Activated B cell treated with CpG ODN at 0.5 μM for 24 hours (primary cell): ENCODE measurements around the gene GATAD1. TPM values are rescaled to one million over a fixed set of nuclear protein-coding genes. Genes with fewer than 3 reads are reported as not detected.
"Not testable (repeated sequence)": the region's sequence is repeated elsewhere in the genome, so short reads cannot be mapped to it uniquely, and the experiment has no call there.

ENCODE experiments used
- ATAC-seq: fragments of 200-7000 bp; cut with Tn5 transposase; one replicate; pipeline ENCODE4 v1.10.0; 2021; ENCODE audit warnings: low read depth, mild to moderate bottlenecking, moderate library complexity
- CTCF ChIA-PET: fragments of 350-600 bp; sonication (Branson Sonifier 250); formaldehyde crosslinking; loops from one replicate; lab custom pipeline; 2021; ENCODE audit warnings: antibody characterized with exemption; lab: Charles Lee
- POLR2A ChIA-PET: fragments of 350-600 bp; sonication (Branson Sonifier 250); formaldehyde crosslinking; loops from one replicate; lab custom pipeline; 2021; ENCODE audit warnings: antibody characterized with exemption; lab: Charles Lee
- DNase-seq: peaks from one replicate; pipeline ENCODE4 v3.0.0; 2022
- H3K27ac Mint-ChIP-seq: one replicate; pipeline ENCODE4 v1.8.0; 2020; ENCODE audit warnings: mixed read lengths
- H3K27me3 Mint-ChIP-seq: one replicate; pipeline ENCODE4 v1.8.0; 2021; ENCODE audit warnings: mixed read lengths
- H3K36me3 Mint-ChIP-seq: one replicate; pipeline ENCODE4 v1.8.0; 2021; ENCODE audit warnings: low read depth, mixed read lengths
- H3K4me1 Mint-ChIP-seq: one replicate; pipeline ENCODE4 v1.8.0; 2021; ENCODE audit warnings: mixed read lengths
- H3K4me3 Mint-ChIP-seq: one replicate; pipeline ENCODE4 v1.8.0; 2020; ENCODE audit warnings: mild to moderate bottlenecking, mixed read lengths
- H3K9me3 Mint-ChIP-seq: one replicate; pipeline ENCODE4 v1.8.0; 2020; ENCODE audit warnings: mixed read lengths
- intact Hi-C: fragments of 100-400 bp; cut with micrococcal nuclease; formaldehyde crosslinking; loops from one replicate; pipeline ENCODE4 v1.15.1; 2024
- total RNA-seq: library from RNA; stranded (reverse); gene quantifications from 2 replicates; pipeline ENCODE4 v1.2.3, GENCODE V29; 2022
- TF ChIP-seq, protein P1 (sequence below): fragments of 200-600 bp; IDR thresholded peaks from one replicate; pipeline ENCODE4 v1.8.0; 2022; ENCODE audit warnings: antibody characterized with exemption, mild to moderate bottlenecking

GATAD1 gene
- total RNA-seq, 1 donor from 2014 or later = 36.2 TPM

DNA sequence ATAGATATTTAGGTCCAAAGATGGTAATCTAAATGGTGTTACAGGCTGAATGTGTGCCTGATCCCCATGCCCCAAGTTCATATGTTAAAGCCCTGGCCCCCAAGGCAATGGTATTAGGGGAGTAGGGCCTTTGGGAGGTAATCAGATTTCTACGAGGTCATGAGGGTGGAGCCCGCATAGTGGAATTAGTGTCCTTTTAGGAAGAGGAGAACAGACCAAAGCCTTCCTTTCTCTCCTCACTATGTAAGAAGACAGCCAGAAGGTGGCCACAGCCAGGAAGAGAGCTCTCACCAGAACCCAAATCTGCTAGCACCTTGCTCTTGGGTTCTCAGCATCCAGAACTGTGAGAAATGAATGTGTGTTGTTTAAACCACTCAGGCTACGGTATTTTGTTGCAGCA is 15.3 kb downstream of the GATAD1 start:
- no peak overlapping the region for H3K27ac Mint-ChIP-seq
- POLR2A ChIA-PET = no interaction called here
- ATAC-seq (no peak), DNase-seq (no peak)
- CTCF ChIA-PET = no interaction called here
- peaks cover 17% of the 10 kb centered on the region for H3K36me3 Mint-ChIP-seq
- intact Hi-C loops = no loop called here
- H3K4me1 Mint-ChIP-seq = no peaks in the 10 kb centered on the region
- no peaks in the 10 kb centered on the region for H3K27me3 Mint-ChIP-seq
- H3K4me3 Mint-ChIP-seq = no peak overlapping the region
- TF ChIP-seq, protein P1, sequence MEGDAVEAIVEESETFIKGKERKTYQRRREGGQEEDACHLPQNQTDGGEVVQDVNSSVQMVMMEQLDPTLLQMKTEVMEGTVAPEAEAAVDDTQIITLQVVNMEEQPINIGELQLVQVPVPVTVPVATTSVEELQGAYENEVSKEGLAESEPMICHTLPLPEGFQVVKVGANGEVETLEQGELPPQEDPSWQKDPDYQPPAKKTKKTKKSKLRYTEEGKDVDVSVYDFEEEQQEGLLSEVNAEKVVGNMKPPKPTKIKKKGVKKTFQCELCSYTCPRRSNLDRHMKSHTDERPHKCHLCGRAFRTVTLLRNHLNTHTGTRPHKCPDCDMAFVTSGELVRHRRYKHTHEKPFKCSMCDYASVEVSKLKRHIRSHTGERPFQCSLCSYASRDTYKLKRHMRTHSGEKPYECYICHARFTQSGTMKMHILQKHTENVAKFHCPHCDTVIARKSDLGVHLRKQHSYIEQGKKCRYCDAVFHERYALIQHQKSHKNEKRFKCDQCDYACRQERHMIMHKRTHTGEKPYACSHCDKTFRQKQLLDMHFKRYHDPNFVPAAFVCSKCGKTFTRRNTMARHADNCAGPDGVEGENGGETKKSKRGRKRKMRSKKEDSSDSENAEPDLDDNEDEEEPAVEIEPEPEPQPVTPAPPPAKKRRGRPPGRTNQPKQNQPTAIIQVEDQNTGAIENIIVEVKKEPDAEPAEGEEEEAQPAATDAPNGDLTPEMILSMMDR = no peak
- H3K9me3 Mint-ChIP-seq = no peaks in the 10 kb centered on the region

DNA sequence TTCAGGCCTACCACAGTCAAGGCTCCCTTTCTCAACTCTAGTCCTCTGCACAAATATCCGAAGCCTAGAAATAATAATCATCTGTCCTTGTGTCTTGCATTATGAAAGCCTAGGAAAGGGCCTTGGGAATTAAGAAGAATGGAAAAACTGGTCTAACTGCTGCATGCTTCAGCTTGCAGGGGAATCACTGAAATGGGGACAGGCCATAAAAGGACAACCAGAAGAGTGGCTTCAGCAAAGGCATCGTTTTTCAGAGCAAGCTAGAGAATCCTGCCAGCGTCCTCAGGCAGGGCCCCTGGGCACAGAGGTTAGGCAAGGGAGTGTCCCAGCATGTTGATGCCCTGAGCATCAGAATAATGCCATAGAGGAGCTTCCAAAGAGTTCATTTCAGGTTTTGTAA is 17.2 kb downstream of the GATAD1 start:
- ATAC-seq (no peak), DNase-seq (no peak)
- POLR2A ChIA-PET = no interaction called here
- Mint-ChIP-seq H3K9me3 (peaks cover 5% of the 10 kb centered on the region), H3K4me3 (no peak overlapping the region), H3K4me1 (no peaks in the 10 kb centered on the region), H3K27me3 (no peaks in the 10 kb centered on the region), H3K36me3 (peaks cover 16% of the 10 kb centered on the region), H3K27ac (no peak overlapping the region)
- CTCF ChIA-PET = no interaction called here
- intact Hi-C loops = no loop called here
- TF ChIP-seq, protein P1 = no peak

DNA sequence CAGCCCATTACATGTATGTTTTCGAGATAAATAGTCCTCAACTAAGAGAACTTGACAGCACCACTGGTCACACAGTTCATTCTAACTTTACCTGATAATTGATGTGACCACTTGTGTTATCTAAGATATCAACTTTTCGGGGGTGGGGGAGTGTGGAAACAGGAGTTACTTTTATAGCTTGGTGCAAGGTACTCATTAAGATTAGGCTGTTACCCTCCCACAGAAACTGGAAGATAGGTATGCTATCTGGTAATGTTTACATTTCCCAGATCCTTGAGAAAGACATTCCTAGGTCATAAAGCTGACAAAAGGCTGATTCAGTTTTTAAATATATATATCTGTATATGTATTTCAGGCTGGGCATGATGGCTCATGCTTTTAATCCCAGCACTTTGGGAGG is 19.4 kb downstream of the GATAD1 start:
- no peak for ATAC-seq
- POLR2A ChIA-PET = no interaction called here
- Mint-ChIP-seq H3K27me3 (no peaks in the 10 kb centered on the region), H3K4me1 (no peaks in the 10 kb centered on the region), H3K36me3 (peaks cover 16% of the 10 kb centered on the region), H3K9me3 (peaks cover 5% of the 10 kb centered on the region), H3K4me3 (no peak overlapping the region), H3K27ac (no peak overlapping the region)
- TF ChIP-seq, protein P1 = no peak
- DNase-seq = no peak
- CTCF ChIA-PET = no interaction called here
- intact Hi-C loops = no loop called here

DNA sequence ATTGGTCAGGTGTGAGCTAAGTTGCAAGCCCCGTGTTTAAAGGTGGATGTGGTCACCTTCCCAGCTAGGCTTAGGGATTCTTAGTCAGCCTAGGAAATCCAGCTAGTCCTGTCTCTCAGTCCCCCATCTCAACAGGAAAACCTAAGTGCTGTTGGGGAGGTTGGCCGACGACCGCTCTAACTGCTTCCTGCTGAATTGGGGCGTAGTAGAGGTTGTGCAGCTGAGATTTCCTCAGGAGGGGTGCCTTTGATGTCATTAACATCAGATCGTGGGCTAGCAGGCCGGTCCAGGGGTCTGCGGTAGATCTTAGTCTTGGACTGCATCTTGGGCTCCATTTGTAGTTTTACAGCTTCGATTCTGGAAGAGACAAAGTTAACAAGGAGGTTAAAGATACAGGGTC is 21.3 kb downstream of the GATAD1 start:
- H3K27ac Mint-ChIP-seq, H3K27me3 Mint-ChIP-seq, H3K4me1 Mint-ChIP-seq, H3K9me3 Mint-ChIP-seq, POLR2A ChIA-PET, DNase-seq, CTCF ChIA-PET, ATAC-seq, intact Hi-C loops, H3K4me3 Mint-ChIP-seq: not testable (repeated sequence)
- peaks cover 11% of the 10 kb centered on the region for H3K36me3 Mint-ChIP-seq

DNA sequence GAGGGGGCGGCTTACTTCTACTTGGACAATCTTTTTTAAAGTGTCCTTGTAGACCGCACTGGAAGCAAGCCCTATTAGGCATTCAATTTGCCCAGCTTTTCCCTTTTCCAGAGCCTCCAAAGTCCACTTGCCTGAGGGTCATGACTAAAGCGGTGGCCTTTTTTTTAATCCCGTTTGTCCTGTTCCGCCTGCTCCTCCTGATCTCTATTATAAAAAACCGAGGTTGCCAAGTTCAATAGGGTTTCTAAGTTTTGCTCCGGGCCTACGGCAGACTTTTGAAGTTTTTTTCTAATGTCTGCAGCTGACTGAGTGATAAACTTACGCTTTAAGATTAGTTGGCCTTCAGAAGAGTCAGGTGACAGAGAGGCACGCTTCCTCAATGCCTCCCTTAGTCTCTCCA is 26.7 kb downstream of the GATAD1 start:
- H3K9me3 Mint-ChIP-seq, H3K27ac Mint-ChIP-seq, H3K36me3 Mint-ChIP-seq, H3K4me3 Mint-ChIP-seq, CTCF ChIA-PET, POLR2A ChIA-PET, H3K27me3 Mint-ChIP-seq, intact Hi-C loops, DNase-seq, ATAC-seq, H3K4me1 Mint-ChIP-seq: not testable (repeated sequence)

DNA sequence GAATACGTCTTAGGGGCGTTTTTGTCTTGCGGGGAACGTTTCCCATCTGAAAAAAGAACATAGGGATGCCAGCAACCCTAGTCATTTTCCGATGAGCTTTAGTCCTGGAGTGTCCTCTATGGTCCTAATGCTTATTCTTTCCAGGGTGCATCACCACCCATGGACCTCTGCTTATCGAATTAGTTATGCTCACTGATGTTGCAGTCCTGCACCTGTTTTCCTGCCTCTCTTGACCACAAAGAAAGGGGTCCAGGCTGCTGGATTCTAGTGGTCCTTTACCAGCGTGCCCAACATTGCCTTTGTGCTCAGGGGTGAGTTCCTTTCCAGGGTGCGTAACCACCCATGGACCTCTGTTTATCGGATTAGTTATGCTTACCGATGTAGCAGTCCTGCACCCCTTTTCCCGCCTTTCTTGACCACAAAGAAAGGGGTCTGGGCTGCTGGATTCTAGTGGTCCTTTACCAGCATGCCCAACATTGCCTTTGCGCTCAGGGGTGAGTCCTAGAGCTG is 28.0 kb downstream of the GATAD1 start:
- H3K4me3 Mint-ChIP-seq, H3K36me3 Mint-ChIP-seq, ATAC-seq, H3K4me1 Mint-ChIP-seq, DNase-seq, intact Hi-C loops, H3K9me3 Mint-ChIP-seq, POLR2A ChIA-PET, H3K27ac Mint-ChIP-seq, H3K27me3 Mint-ChIP-seq, CTCF ChIA-PET: not testable (repeated sequence)

DNA sequence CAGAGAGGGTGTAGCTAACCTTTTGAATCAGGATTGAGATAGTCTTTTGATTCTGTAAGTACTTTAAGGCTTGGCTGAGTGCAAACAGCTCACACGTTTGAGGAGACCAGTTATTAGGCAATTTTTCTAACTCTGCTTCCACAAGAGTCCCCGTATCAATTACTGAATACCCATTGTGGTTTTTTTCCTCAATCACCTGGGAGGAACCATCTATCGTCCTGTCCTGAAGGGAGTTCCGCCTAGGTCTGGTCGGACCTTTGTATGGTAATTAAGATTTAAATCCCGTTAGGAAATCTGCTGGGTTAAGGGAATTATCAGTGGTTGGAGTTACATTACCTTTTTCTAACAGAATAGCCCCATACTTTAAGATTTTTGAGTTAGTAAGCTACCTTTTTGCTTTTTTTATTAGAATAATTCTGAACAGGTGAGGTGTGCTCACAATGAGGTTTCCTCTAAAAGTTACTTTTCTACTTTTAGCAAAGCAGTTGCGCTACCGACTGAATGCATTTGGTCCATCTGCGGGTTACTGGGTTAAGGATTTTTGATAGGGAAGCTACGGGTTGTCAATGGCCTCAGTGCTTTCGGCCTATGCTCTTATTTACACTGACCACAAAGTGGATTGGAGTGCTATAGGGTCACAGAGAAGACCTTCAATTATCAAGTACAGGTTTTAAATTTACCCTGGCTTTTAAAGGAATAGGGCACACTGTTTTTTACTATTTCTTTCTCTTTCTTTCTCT is 28.7 kb downstream of the GATAD1 start:
- CTCF ChIA-PET, H3K4me3 Mint-ChIP-seq, H3K27ac Mint-ChIP-seq, H3K27me3 Mint-ChIP-seq, H3K9me3 Mint-ChIP-seq, H3K4me1 Mint-ChIP-seq, H3K36me3 Mint-ChIP-seq, POLR2A ChIA-PET, intact Hi-C loops, DNase-seq, ATAC-seq: not testable (repeated sequence)

DNA sequence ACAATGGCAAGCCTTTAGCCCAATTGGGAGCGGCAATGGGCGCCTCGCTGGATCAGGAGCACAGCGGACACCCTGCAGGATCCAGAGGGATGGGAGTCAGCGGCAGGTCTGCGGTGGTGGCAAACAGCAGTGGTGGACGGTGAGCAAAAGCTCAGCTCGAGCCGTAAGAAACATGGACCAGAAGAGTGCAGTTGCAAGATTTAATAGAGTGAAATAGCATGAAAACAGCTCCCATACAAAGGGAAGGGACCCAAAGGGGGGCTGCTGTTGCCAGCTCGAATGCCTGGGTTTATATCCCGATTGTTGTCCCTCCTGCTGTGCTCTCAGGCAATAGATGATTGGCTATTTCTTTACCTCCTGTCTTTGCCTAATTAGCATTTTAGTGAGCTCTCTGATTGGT is 30.4 kb downstream of the GATAD1 start, which contains the start of gene ERVW-1:
Gene ERVW-1 (minus strand): TSS at position 266 of the 400 bp plus-strand sequence. CDS start 7,565 bp downstream, outside the sequence.
- intact Hi-C loops, CTCF ChIA-PET, ATAC-seq, H3K4me1 Mint-ChIP-seq, H3K4me3 Mint-ChIP-seq, POLR2A ChIA-PET, H3K27ac Mint-ChIP-seq, H3K36me3 Mint-ChIP-seq, DNase-seq, H3K27me3 Mint-ChIP-seq, H3K9me3 Mint-ChIP-seq: not testable (repeated sequence)
